ENCODE results near the gene NR6A1. TPM values are rescaled to one million over a fixed set of nuclear protein-coding genes. Genes with fewer than 3 reads are reported as not detected.
A peak's percentile ranks its signal among the peaks of the same experiment; 100 is the strongest.

Gene NR6A1
- total and polyA plus RNA-seq, 2 of the 8 experiments (the other 6 are each of a cell fraction or from before 2014, with no cell fraction given) = 93.2 to 237 TPM

DNA sequence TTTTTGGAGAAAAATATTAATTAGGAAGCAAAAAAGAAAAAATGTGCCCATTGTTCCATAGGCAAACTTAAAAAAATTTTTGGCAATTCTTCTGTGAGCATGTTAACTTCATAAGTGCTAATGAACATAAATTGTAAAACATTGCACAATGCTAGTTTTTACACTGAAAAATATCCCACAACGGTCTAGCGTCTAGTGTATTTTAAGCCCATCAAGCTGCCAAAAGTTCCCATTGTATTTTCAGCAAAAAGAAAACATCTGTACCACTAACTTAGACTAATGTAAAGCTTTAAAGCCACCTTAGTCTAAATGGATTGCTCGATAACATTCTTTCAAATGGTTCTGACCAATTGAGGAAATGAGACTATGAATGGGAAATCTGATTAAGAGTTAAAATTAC, 2.8 kb downstream of the NR6A1 start:
- Histone ChIP-seq H3K79me1 (ENCODE audit: low read depth, low read length) (no peaks in the 10 kb centered on the region), H3K4ac (replicated peaks; ENCODE audit: insufficient read length, low read depth, low read length) (no peak overlapping the region), H3K23ac (ENCODE audit: insufficient read length) (no peak overlapping the region), H3K27me3 (replicated peaks in 1 of 4; ENCODE audit: control insufficient read depth in 3 of 4, extremely low read depth in 1 of 4, insufficient read depth in 3 of 4, low read length in 3 of 4) (no peaks in the 10 kb centered on the region), H3K4me3 (ENCODE audit: extremely low read depth in 1 of 4, insufficient read depth in 2 of 4, low read depth in 3 of 4, low read length in 4 of 4) (peak overlapping the region in 1 of 4 experiments; percentile 86; a peak in 2 of 8 replicates), H3K79me2 (ENCODE audit: control insufficient read depth in 1 of 2, insufficient read depth in 2 of 2, low read length in 2 of 2) (peaks cover 2 to 70% of the 10 kb centered on the region in 2 experiments; a peak in 3 of 4 replicates), H2BK5ac (ENCODE audit: low read depth, low read length) (no peak overlapping the region), H3K27ac (ENCODE audit: low read depth, low read length) (no peak overlapping the region), H3K18ac (ENCODE audit: extremely low read depth, low read length) (no peak overlapping the region), H3K14ac (ENCODE audit: insufficient read length) (no peak overlapping the region), H3K56ac (replicated peaks; ENCODE audit: insufficient read length, low read depth, low read length) (no peak overlapping the region), H2AK5ac (ENCODE audit: low read depth, low read length) (no peak overlapping the region), H3K36me3 (ENCODE audit: control insufficient read depth in 2 of 4, insufficient read depth in 4 of 4, low read length in 3 of 4) (no peaks in the 10 kb centered on the region), H3K9ac (replicated peaks in 1 of 4; ENCODE audit: extremely low read depth in 1 of 4, low read depth in 3 of 4, low read length in 3 of 4) (no peak overlapping the region), H3K23me2 (ENCODE audit: low read depth, low read length) (peaks cover 8% of the 10 kb centered on the region), H2BK15ac (ENCODE audit: low read length) (no peak overlapping the region), H2BK12ac (ENCODE audit: low read depth, low read length) (no peak overlapping the region), H3K4me1 (replicated peaks in 1 of 4; ENCODE audit: control insufficient read depth in 3 of 4, insufficient read depth in 4 of 4, low read length in 3 of 4) (peaks cover 4 to 24% (median 11%) of the 10 kb centered on the region in 4 experiments; a peak in 6 of 7 replicates), H2BK20ac (ENCODE audit: low read length) (no peak overlapping the region), H4K91ac (replicated peaks; ENCODE audit: insufficient read length, low read length) (no peak overlapping the region), H4K8ac (ENCODE audit: extremely low read depth, insufficient read depth, low read length) (no peak overlapping the region), H4K5ac (ENCODE audit: insufficient read length, low read depth, low read length) (no peak overlapping the region), H2AFZ (ENCODE audit: low read length) (no peak overlapping the region), H4K20me1 (replicated peaks in 1 of 2; ENCODE audit: control insufficient read depth in 1 of 2, insufficient read depth in 2 of 2, low read length in 2 of 2) (peaks cover 10 to 12% of the 10 kb centered on the region in 2 experiments), H3K9me3 (ENCODE audit: insufficient read depth in 2 of 2, low read depth in 1 of 2, low read length in 1 of 2) (no peaks in the 10 kb centered on the region), H3K4me2 (ENCODE audit: insufficient read depth in 1 of 2, low read depth in 2 of 2, low read length in 2 of 2) (peak overlapping the region; percentile 65 to 85; a peak in 3 of 4 replicates), H2BK120ac (replicated peaks; ENCODE audit: low read depth, low read length) (no peak overlapping the region)
- 64% methylated on average over 3 of the region's 3 CpGs; no CpG with 5 or more reads in 1 of the 2 experiments for WGBS, 2 experiments (ENCODE audit: extremely low coverage in 1 of 2, insufficient coverage in 1 of 2, insufficient read length in 1 of 2, insufficient replicate concordance in 2 of 2, low coverage in 1 of 2, low lambda C conversion rate in 2 of 2, missing lambda C conversion rate in 1 of 2)
- FAIRE-seq = no peak
- ChIA-PET POLR2A (ENCODE audit: partially characterized antibody) (interaction anchor here (1.0 to 13.5 kb wide), 6 partner anchors 9 to 174 kb away, joined by 3 to 396 read pairs (median 10); partner anchors contain the start of genes ARPC5L, RPL35 and WDR38), CTCF (ENCODE audit: partially characterized antibody) (interaction anchor here (0.9 to 17.6 kb wide), 8 partner anchors 9 to 232 kb away, joined by 3 to 1300 read pairs (median 8); partner anchors contain the start of genes ARPC5L, OLFML2A, RPL35 and WDR38)
- no peak for TF ChIP-seq CTBP2 (IDR thresholded peaks at IDR 0.05; ENCODE audit: borderline replicate concordance, insufficient read depth, insufficient read length, low read length)
- no peak for TF ChIP-seq SAP30 (IDR thresholded peaks at IDR 0.05; ENCODE audit: insufficient read depth, insufficient replicate concordance, low read length)
- TF ChIP-seq JUN (IDR thresholded peaks at IDR 0.05; ENCODE audit: low read depth, low read length) = no peak
- DNase-seq (ENCODE audit: low read depth in 1 of 2, low spot score in 2 of 2) = no peak

Measured in H1 (cell line).